ENCODE measurements around the gene ALG3.

The ALG3 gene

GRCh38 chr3:184248454-184249411 lies at the start of gene ALG3:
Gene ALG3, minus strand, starts transcription at chr3:184248962. Its CDS starts 22 bp downstream, at chr3:184248940.
- H3K4me3 Mint-ChIP-seq = peak within 1 kb of the TSS; percentile 90
- no peaks in the 10 kb centered on the region for H3K9me3 Mint-ChIP-seq
- H3K36me3 Mint-ChIP-seq (ENCODE audit: low read depth) = peaks cover 10% of the 10 kb centered on the region
- peak within 1 kb of the TSS; percentile 93 for H3K27ac Mint-ChIP-seq
- peaks cover 14% of the 10 kb centered on the region for H3K4me1 Mint-ChIP-seq (ENCODE audit: low read depth)
- H3K27me3 Mint-ChIP-seq (ENCODE audit: low read depth) = no peaks in the 10 kb centered on the region

GRCh38 chr3:184296616-184297015 lies 47.9 kb upstream of the ALG3 start:
- no peaks in the 10 kb centered on the region for H3K27me3 Mint-ChIP-seq (ENCODE audit: low read depth)
- H3K9me3 Mint-ChIP-seq = no peaks in the 10 kb centered on the region
- no peak overlapping the region for H3K4me3 Mint-ChIP-seq
- H3K4me1 Mint-ChIP-seq (ENCODE audit: low read depth) = peaks cover 17% of the 10 kb centered on the region
- peaks cover 15% of the 10 kb centered on the region for H3K36me3 Mint-ChIP-seq (ENCODE audit: low read depth)
- H3K27ac Mint-ChIP-seq = no peak overlapping the region

- no peak overlapping the region for H3K27ac Mint-ChIP-seq
- no peaks in the 10 kb centered on the region for H3K9me3 Mint-ChIP-seq
Measured at GRCh38 chr3:184295771-184296170, 47.0 kb upstream of the ALG3 start.

GRCh38 chr3:184291738-184292445 lies 43.1 kb upstream of the ALG3 start:
- Mint-ChIP-seq H3K27ac (no peak overlapping the region), H3K9me3 (no peaks in the 10 kb centered on the region), H3K4me1 (ENCODE audit: low read depth) (no peaks in the 10 kb centered on the region), H3K4me3 (no peak overlapping the region), H3K36me3 (ENCODE audit: low read depth) (no peaks in the 10 kb centered on the region), H3K27me3 (ENCODE audit: low read depth) (peaks cover 10% of the 10 kb centered on the region)

More at GRCh38 chr3:184295771-184296170, 47.0 kb upstream of the ALG3 start:
- Mint-ChIP-seq H3K27me3 (ENCODE audit: low read depth) (no peaks in the 10 kb centered on the region), H3K4me3 (no peak overlapping the region), H3K4me1 (ENCODE audit: low read depth) (peaks cover 16% of the 10 kb centered on the region), H3K36me3 (ENCODE audit: low read depth) (peaks cover 10% of the 10 kb centered on the region)

- Mint-ChIP-seq H3K27me3 (ENCODE audit: low read depth) (peaks cover 12% of the 10 kb centered on the region), H3K9me3 (no peaks in the 10 kb centered on the region), H3K27ac (no peak overlapping the region), H3K4me3 (no peak overlapping the region), H3K36me3 (ENCODE audit: low read depth) (no peaks in the 10 kb centered on the region), H3K4me1 (ENCODE audit: low read depth) (no peaks in the 10 kb centered on the region)
Measured at GRCh38 chr3:184291044-184291737, 42.4 kb upstream of the ALG3 start.

- peaks cover 15% of the 10 kb centered on the region for H3K27me3 Mint-ChIP-seq (ENCODE audit: low read depth)
- no peaks in the 10 kb centered on the region for H3K9me3 Mint-ChIP-seq
- H3K36me3 Mint-ChIP-seq (ENCODE audit: low read depth) = no peaks in the 10 kb centered on the region
- no peak overlapping the region for H3K4me3 Mint-ChIP-seq
- no peak overlapping the region for H3K27ac Mint-ChIP-seq
- no peaks in the 10 kb centered on the region for H3K4me1 Mint-ChIP-seq (ENCODE audit: low read depth)
Measured at GRCh38 chr3:184290331-184290730, 41.6 kb upstream of the ALG3 start.

GRCh38 chr3:184289426-184289938 lies 40.7 kb upstream of the ALG3 start:
- Mint-ChIP-seq H3K27me3 (ENCODE audit: low read depth) (peaks cover 15% of the 10 kb centered on the region), H3K27ac (no peak overlapping the region), H3K4me3 (no peak overlapping the region), H3K9me3 (no peaks in the 10 kb centered on the region), H3K36me3 (ENCODE audit: low read depth) (no peaks in the 10 kb centered on the region), H3K4me1 (ENCODE audit: low read depth) (no peaks in the 10 kb centered on the region)

GRCh38 chr3:184284696-184285095 lies 35.9 kb upstream of the ALG3 start:
- Mint-ChIP-seq H3K4me3 (no peak overlapping the region), H3K9me3 (no peaks in the 10 kb centered on the region), H3K4me1 (ENCODE audit: low read depth) (no peaks in the 10 kb centered on the region), H3K36me3 (ENCODE audit: low read depth) (no peaks in the 10 kb centered on the region), H3K27ac (no peak overlapping the region), H3K27me3 (ENCODE audit: low read depth) (peaks cover 16% of the 10 kb centered on the region)

GRCh38 chr3:184283681-184284080 lies 34.9 kb upstream of the ALG3 start:
- Mint-ChIP-seq H3K27me3 (ENCODE audit: low read depth) (peaks cover 18% of the 10 kb centered on the region), H3K4me1 (ENCODE audit: low read depth) (no peaks in the 10 kb centered on the region), H3K27ac (no peak overlapping the region), H3K9me3 (no peaks in the 10 kb centered on the region), H3K36me3 (ENCODE audit: low read depth) (no peaks in the 10 kb centered on the region), H3K4me3 (no peak overlapping the region)

GRCh38 chr3:184282941-184283340 lies 34.2 kb upstream of the ALG3 start:
- Mint-ChIP-seq H3K4me1 (ENCODE audit: low read depth) (no peaks in the 10 kb centered on the region), H3K27ac (no peak overlapping the region), H3K4me3 (no peak overlapping the region), H3K9me3 (no peaks in the 10 kb centered on the region), H3K27me3 (ENCODE audit: low read depth) (peaks cover 18% of the 10 kb centered on the region), H3K36me3 (ENCODE audit: low read depth) (no peaks in the 10 kb centered on the region)

GRCh38 chr3:184277366-184277765 lies 28.6 kb upstream of the ALG3 start:
- peaks cover 3% of the 10 kb centered on the region for H3K4me1 Mint-ChIP-seq (ENCODE audit: low read depth)
- no peaks in the 10 kb centered on the region for H3K36me3 Mint-ChIP-seq (ENCODE audit: low read depth)
- peaks cover 43% of the 10 kb centered on the region for H3K27me3 Mint-ChIP-seq (ENCODE audit: low read depth)
- no peak overlapping the region for H3K4me3 Mint-ChIP-seq
- H3K9me3 Mint-ChIP-seq = no peaks in the 10 kb centered on the region
- H3K27ac Mint-ChIP-seq = no peak overlapping the region

- Mint-ChIP-seq H3K27me3 (ENCODE audit: low read depth) (peaks cover 53% of the 10 kb centered on the region), H3K27ac (no peak within 1 kb of the TSS), H3K9me3 (no peaks in the 10 kb centered on the region), H3K4me3 (no peak within 1 kb of the TSS), H3K36me3 (ENCODE audit: low read depth) (no peaks in the 10 kb centered on the region), H3K4me1 (ENCODE audit: low read depth) (peaks cover 3% of the 10 kb centered on the region)
Measured at GRCh38 chr3:184275961-184276910, 27.5 kb upstream of the ALG3 start, which contains the start of gene ECE2. Gene ECE2, plus strand, starts transcription at chr3:184276022. Its CDS starts 132 bp downstream, at chr3:184276154.

GRCh38 chr3:184275381-184275701 lies 26.6 kb upstream of the ALG3 start:
- Mint-ChIP-seq H3K36me3 (ENCODE audit: low read depth) (no peaks in the 10 kb centered on the region), H3K4me3 (no peak overlapping the region), H3K4me1 (ENCODE audit: low read depth) (peaks cover 3% of the 10 kb centered on the region), H3K27ac (no peak overlapping the region), H3K27me3 (ENCODE audit: low read depth) (peaks cover 53% of the 10 kb centered on the region), H3K9me3 (no peaks in the 10 kb centered on the region)

Data from T-helper 1 cell treated with Interleukin-12 subunit alpha and Interleukin-12 subunit beta and Interleukin-4 antibody, amounts not matched to agents 30 μg/mL and 1 μg/mL, for 36 hours (primary cell).